B cell (primary cell): Measurements from ENCODE around the gene GLB1L2. TPM values are rescaled to one million over a fixed set of nuclear protein-coding genes. Genes with fewer than 3 reads are reported as not detected.

Experiments used
- ATAC-seq: fragments of 200-7000 bp; cut with Tn5 transposase; one replicate; pipeline ENCODE4 v1.10.0; 2021; ENCODE audit warnings: low read depth, mild to moderate bottlenecking, moderate number of reproducible peaks, moderate library complexity
- CTCF ChIA-PET: fragments of 350-600 bp; sonication (Branson Sonifier 250); formaldehyde crosslinking; loops from one replicate; lab custom pipeline; 2021; ENCODE audit warnings: antibody characterized with exemption, inconsistent platforms; lab: Charles Lee
- POLR2A ChIA-PET: fragments of 350-600 bp; sonication (Branson Sonifier 250); formaldehyde crosslinking; loops from one replicate; lab custom pipeline; 2021; ENCODE audit warnings: antibody characterized with exemption; lab: Charles Lee
- DNase-seq: peaks from one replicate; pipeline ENCODE4 v3.0.0; 2013
- H2AFZ ChIP-seq: 2 replicates; pipeline ENCODE4 v1.6.1; 2012; ENCODE audit warnings: mild to moderate bottlenecking, low read depth, low read length; ENCODE audit not compliant: insufficient read depth, poor library complexity, severe bottlenecking
- H3K27ac ChIP-seq, 2 donors: 1 replicate in 1 of 2; 2 replicates in 1 of 2; pipeline ENCODE4 v1.5.1; 2012 to 2013; ENCODE audit warnings: low read length in 2 of 2, mild to moderate bottlenecking in 2 of 2, moderate library complexity in 1 of 2
- H3K27me3 ChIP-seq, 4 experiments: fragments of 200-600 bp in 1 of 4; sonication (generic) in 1 of 4; replicated peaks in 1 of 4; 1 replicate in 2 of 4; 2 replicates in 2 of 4; pipeline versions ENCODE4 v1.6.1 to v1.7.0; 2013 to 2016; ENCODE audit warnings: low read length in 3 of 4, mild to moderate bottlenecking in 2 of 4, mixed read lengths in 1 of 4, moderate library complexity in 1 of 4; ENCODE audit not compliant: insufficient read depth in 4 of 4, control insufficient read depth in 3 of 4; ENCODE audit errors: control extremely low read depth in 1 of 4
- H3K36me3 ChIP-seq, 2 experiments: replicated peaks in 1 of 2; 1 replicate in 1 of 2; 2 replicates in 1 of 2; pipeline versions ENCODE4 v1.6.1 to v1.7.1; 2013; ENCODE audit warnings: low read length in 1 of 2; ENCODE audit not compliant: insufficient read depth in 2 of 2, control insufficient read depth in 1 of 2; ENCODE audit errors: control extremely low read depth in 1 of 2, extremely low read depth in 1 of 2
- H3K4me1 ChIP-seq, 2 donors: fragments of 200-600 bp in 1 of 2; sonication (generic) in 1 of 2; 1 replicate in 1 of 2; 2 replicates in 1 of 2; pipeline versions ENCODE4 v1.5.1 to v1.6.1; 2013 to 2017; ENCODE audit warnings: low read length in 2 of 2; ENCODE audit not compliant: control insufficient read depth in 2 of 2, insufficient read depth in 2 of 2
- H3K4me2 ChIP-seq: replicated peaks from 2 replicates; pipeline ENCODE3; 2012; ENCODE audit warnings: mild to moderate bottlenecking, low read depth, low read length; ENCODE audit not compliant: poor library complexity, severe bottlenecking
- H3K4me3 ChIP-seq, 5 experiments: fragments of 200-600 bp in 1 of 5; sonication (generic) in 1 of 5; 1 replicate in 3 of 5; 2 replicates in 2 of 5; pipeline versions ENCODE4 v1.5.1 to v1.7.0; 2011 to 2016; ENCODE audit warnings: low read length in 4 of 5, mild to moderate bottlenecking in 4 of 5, low read depth in 2 of 5, control low read depth in 1 of 5, moderate library complexity in 1 of 5; ENCODE audit not compliant: insufficient read depth in 1 of 5; ENCODE audit errors: control extremely low read depth in 1 of 5, extremely low read depth in 1 of 5
- H3K79me2 ChIP-seq: fragments of 200-600 bp; sonication (generic); one replicate; pipeline ENCODE4 v1.6.0; 2016; ENCODE audit warnings: low read length; ENCODE audit not compliant: control insufficient read depth, insufficient read depth
- H3K9ac ChIP-seq: fragments of 200-600 bp; sonication (generic); 2 replicates; pipeline ENCODE4 v1.6.1; 2017; ENCODE audit warnings: mild to moderate bottlenecking, low read length, moderate library complexity
- H3K9me3 ChIP-seq, 3 donors: one replicate each; pipeline versions ENCODE4 v1.6.1 to v1.7.1; 2013; ENCODE audit warnings: low read length in 2 of 3; ENCODE audit not compliant: control insufficient read depth in 2 of 3, insufficient read depth in 1 of 3; ENCODE audit errors: control extremely low read depth in 1 of 3
- H4K20me1 ChIP-seq: 2 replicates; pipeline ENCODE4 v1.6.0; 2012; ENCODE audit warnings: mild to moderate bottlenecking, low read length; ENCODE audit not compliant: insufficient read depth, control insufficient read depth, poor library complexity, severe bottlenecking
- H3K27ac Mint-ChIP-seq: one replicate; pipeline ENCODE4 v1.8.0; 2021; ENCODE audit warnings: mixed read lengths
- H3K27me3 Mint-ChIP-seq: one replicate; pipeline ENCODE4 v1.8.0; 2021; ENCODE audit warnings: mixed read lengths
- H3K4me1 Mint-ChIP-seq: one replicate; pipeline ENCODE4 v1.8.0; 2021; ENCODE audit warnings: mixed read lengths
- H3K4me3 Mint-ChIP-seq: one replicate; pipeline ENCODE4 v1.8.0; 2021; ENCODE audit warnings: mixed read lengths
- H3K9me3 Mint-ChIP-seq: one replicate; pipeline ENCODE4 v1.8.0; 2022; ENCODE audit warnings: mixed read lengths; ENCODE audit not compliant: insufficient read depth
- EZH2 ChIP-seq: IDR thresholded peaks from 2 replicates; pipeline ENCODE4 v1.6.1; 2012; ENCODE audit warnings: borderline replicate concordance, low read depth, mild to moderate bottlenecking, moderate library complexity, low read length; ENCODE audit not compliant: insufficient read depth, poor library complexity, severe bottlenecking
- WGBS: methylation state at CpG from one replicate; pipeline ENCODE4 v1.1.5; 2013; ENCODE audit warnings: missing lambda C conversion rate; ENCODE audit not compliant: insufficient coverage; 5-methylcytosine and 5-hydroxymethylcytosine counted together
- intact Hi-C: fragments of 100-400 bp; cut with micrococcal nuclease; formaldehyde crosslinking; loops from one replicate; pipeline ENCODE4 v1.10.0; 2022
- polyA plus RNA-seq: library from polyadenylated mRNA; depleted of rRNA; stranded (reverse); fragments of >200 nt; gene quantifications from 2 replicates; pipeline ENCODE4 v1.2.3, GENCODE V29; 2012
- total RNA-seq, 2 donors: library from RNA; stranded (reverse); fragments of 120-200 nt in 1 of 2; gene quantifications; 1 replicate in 1 of 2; 2 replicates in 1 of 2; pipeline versions ENCODE4 v1.2.3 to v1.2.4, GENCODE V29; 2013 to 2022
- TF ChIP-seq, protein P1 (sequence below): fragments of 200-600 bp; IDR thresholded peaks from one replicate; pipeline ENCODE4 v1.8.0; 2022; ENCODE audit warnings: antibody characterized with exemption, mild to moderate bottlenecking

The GLB1L2 gene
- total and polyA plus RNA-seq, 2 donors (not counting 1 experiment from before 2014, with no cell fraction given), result 0.31 to 0.44 TPM

DNA sequence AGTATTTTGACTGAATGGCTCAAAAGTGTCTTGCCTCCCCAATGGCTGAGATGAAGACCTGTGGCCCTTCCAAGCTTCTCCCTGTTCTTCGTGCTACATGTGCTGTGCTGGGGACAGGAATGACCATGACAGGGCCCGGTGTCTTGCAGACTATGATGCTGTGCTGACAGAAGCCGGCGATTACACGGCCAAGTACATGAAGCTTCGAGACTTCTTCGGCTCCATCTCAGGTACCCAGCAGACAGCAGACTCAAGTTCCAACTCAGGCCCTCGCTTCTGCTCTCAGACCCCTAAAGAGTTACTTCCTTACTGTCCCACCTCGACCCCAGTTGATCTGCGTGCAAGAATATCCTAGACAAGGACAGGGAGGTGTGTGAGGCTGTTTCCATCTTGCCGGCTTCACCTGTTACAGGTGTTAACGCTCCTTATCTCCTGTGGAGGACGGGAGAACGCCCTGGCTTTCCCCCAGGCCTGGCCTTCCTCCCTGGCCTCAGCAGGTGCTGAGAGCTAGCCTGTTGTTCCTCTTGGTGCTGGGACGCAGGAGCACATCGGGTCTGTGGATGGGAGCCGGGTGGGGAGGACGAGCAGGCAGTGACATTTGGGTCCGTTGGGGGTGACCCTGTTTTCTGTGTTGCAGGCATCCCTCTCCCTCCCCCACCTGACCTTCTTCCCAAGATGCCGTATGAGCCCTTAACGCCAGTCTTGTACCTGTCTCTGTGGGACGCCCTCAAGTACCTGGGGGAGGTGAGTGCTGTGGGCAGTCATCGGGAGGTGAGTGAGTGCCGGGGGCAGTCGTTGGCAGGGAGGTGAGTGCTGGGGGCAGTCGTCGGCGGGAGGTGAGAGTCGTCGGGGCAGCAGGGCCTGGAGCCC lies 38.1 kb downstream of the GLB1L2 start:
- ATAC-seq, result no peak
- Histone ChIP-seq H3K4me1 (no peaks in the 10 kb centered on the region), H4K20me1 (no peaks in the 10 kb centered on the region), H3K27ac (no peak overlapping the region), H3K36me3 (no peaks in the 10 kb centered on the region), H3K27me3 (no peaks in the 10 kb centered on the region), H3K9me3 (peaks cover 0 to 2% (median 0%) of the 10 kb centered on the region in 3 donors), H3K9ac (no peak overlapping the region), H2AFZ (no peak overlapping the region), H3K4me3 (no peak overlapping the region), H3K79me2 (no peaks in the 10 kb centered on the region), H3K4me2 (no peak overlapping the region)
- Mint-ChIP-seq H3K4me1 (no peaks in the 10 kb centered on the region), H3K9me3 (no peaks in the 10 kb centered on the region), H3K27me3 (no peaks in the 10 kb centered on the region), H3K4me3 (no peak overlapping the region), H3K27ac (no peak overlapping the region)
- DNase-seq, result no peak
- intact Hi-C loops, result no loop called here
- 94% methylated on average over 23 of the region's 30 CpGs for WGBS
- ChIA-PET POLR2A (no interaction called here), CTCF (no interaction called here)
- no peak for TF ChIP-seq EZH2

DNA sequence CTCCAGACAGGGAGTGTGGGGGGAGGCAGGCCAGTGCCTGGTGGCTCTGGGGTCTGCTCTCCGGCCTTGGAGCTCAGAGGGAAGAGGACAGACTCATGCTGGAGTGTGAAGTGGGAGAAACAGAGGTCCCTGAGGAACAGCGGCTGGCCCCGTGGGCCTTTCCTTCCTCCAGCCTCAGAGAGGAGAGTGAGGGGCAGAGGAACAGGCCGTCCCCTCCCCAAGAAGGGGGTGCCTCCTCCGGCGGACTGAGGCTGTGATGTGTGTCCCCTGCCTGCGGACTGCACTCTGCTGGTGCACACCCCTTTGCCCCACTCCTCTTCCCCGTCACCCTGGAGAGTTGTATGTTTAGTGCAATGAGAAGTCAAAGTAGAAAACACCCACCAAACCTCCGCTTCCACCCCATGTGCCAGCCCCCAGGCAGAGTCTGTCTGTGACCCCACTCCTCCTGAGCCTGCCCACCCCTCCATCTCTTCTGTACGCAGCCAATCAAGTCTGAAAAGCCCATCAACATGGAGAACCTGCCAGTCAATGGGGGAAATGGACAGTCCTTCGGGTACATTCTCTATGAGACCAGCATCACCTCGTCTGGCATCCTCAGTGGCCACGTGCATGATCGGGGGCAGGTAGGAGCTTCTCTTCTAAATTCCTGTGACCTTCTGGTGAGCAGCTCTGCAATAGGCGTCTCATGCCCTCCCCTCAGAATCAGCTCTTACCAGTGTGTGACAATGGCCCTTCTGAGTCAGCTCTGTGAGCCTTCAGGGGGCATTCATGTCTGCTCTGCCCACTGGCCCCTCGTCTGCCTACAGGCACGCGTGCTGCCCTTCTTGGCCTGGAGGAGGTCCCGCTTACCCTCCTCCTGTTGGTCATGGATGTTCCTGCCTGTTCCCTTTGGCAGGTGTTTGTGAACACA lies 39.0 kb downstream of the GLB1L2 start:
- H3K4me3 Mint-ChIP-seq, result no peak overlapping the region
- DNase-seq, result no peak
- H3K27ac Mint-ChIP-seq, result no peak overlapping the region

More for the DNA sequence above, 39.0 kb downstream of the GLB1L2 start:
- ChIA-PET CTCF (no interaction called here), POLR2A (no interaction called here)
- no peaks in the 10 kb centered on the region for H3K4me1 Mint-ChIP-seq
- Histone ChIP-seq H2AFZ (no peak overlapping the region), H3K4me1 (no peaks in the 10 kb centered on the region), H3K36me3 (no peaks in the 10 kb centered on the region), H3K9me3 (no peaks in the 10 kb centered on the region), H3K4me2 (no peak overlapping the region), H3K79me2 (no peaks in the 10 kb centered on the region), H3K4me3 (no peak overlapping the region), H3K27ac (no peak overlapping the region), H4K20me1 (no peaks in the 10 kb centered on the region), H3K27me3 (no peaks in the 10 kb centered on the region), H3K9ac (no peak overlapping the region)
- TF ChIP-seq, protein P1, sequence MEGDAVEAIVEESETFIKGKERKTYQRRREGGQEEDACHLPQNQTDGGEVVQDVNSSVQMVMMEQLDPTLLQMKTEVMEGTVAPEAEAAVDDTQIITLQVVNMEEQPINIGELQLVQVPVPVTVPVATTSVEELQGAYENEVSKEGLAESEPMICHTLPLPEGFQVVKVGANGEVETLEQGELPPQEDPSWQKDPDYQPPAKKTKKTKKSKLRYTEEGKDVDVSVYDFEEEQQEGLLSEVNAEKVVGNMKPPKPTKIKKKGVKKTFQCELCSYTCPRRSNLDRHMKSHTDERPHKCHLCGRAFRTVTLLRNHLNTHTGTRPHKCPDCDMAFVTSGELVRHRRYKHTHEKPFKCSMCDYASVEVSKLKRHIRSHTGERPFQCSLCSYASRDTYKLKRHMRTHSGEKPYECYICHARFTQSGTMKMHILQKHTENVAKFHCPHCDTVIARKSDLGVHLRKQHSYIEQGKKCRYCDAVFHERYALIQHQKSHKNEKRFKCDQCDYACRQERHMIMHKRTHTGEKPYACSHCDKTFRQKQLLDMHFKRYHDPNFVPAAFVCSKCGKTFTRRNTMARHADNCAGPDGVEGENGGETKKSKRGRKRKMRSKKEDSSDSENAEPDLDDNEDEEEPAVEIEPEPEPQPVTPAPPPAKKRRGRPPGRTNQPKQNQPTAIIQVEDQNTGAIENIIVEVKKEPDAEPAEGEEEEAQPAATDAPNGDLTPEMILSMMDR, result no peak
- no peak for TF ChIP-seq EZH2
- H3K9me3 Mint-ChIP-seq, result no peaks in the 10 kb centered on the region
- intact Hi-C loops, result no loop called here
- no peak for ATAC-seq
- WGBS, result 91% methylated on average over 13 of the region's 19 CpGs
- H3K27me3 Mint-ChIP-seq, result no peaks in the 10 kb centered on the region
